NCI-H146 treated with DMSO at 0.1 percent for 48 hours (cell line): ENCODE results near the gene TEKT5.

Source experiments
- DNase-seq: peaks from one replicate; lab custom pipeline; 2025; ENCODE audit not compliant: unreplicated experiment; lab: John Stamatoyannopoulos, UW

Gene TEKT5

GRCh38 chr16:10611825-10612342 lies 82.8 kb downstream of the TEKT5 start:
- no peak for DNase-seq

GRCh38 chr16:10610499-10611184 lies 84.1 kb downstream of the TEKT5 start:
- DNase-seq: no peak

GRCh38 chr16:10609402-10609774 lies 85.3 kb downstream of the TEKT5 start:
- DNase-seq: no peak

- DNase-seq: no peak
Measured at GRCh38 chr16:10608687-10609401, 85.9 kb downstream of the TEKT5 start.

- no peak for DNase-seq
Measured at GRCh38 chr16:10607157-10607556, 87.6 kb downstream of the TEKT5 start.

- DNase-seq: no peak
Measured at GRCh38 chr16:10606607-10607006, 88.1 kb downstream of the TEKT5 start.

- no peak for DNase-seq
Measured at GRCh38 chr16:10605636-10606035, 89.1 kb downstream of the TEKT5 start.

GRCh38 chr16:10601444-10602408 lies 93.0 kb downstream of the TEKT5 start:
- no peak for DNase-seq

- DNase-seq: no peak
Measured at GRCh38 chr16:10600782-10601443, 93.8 kb downstream of the TEKT5 start.

- no peak for DNase-seq
Measured at GRCh38 chr16:10599626-10600025, 95.1 kb downstream of the TEKT5 start.

GRCh38 chr16:10598157-10598556 lies 96.6 kb downstream of the TEKT5 start:
- no peak for DNase-seq

GRCh38 chr16:10597187-10597601 lies 97.5 kb downstream of the TEKT5 start:
- no peak for DNase-seq

GRCh38 chr16:10594312-10594950 lies 100.3 kb downstream of the TEKT5 start:
- no peak for DNase-seq

GRCh38 chr16:10592611-10593010 lies 102.1 kb downstream of the TEKT5 start:
- DNase-seq: no peak

GRCh38 chr16:10590342-10590741 lies 104.4 kb downstream of the TEKT5 start:
- DNase-seq: no peak

GRCh38 chr16:10589109-10589508 lies 105.6 kb downstream of the TEKT5 start:
- no peak for DNase-seq

- no peak for DNase-seq
Measured at GRCh38 chr16:10587622-10588021, 107.1 kb downstream of the TEKT5 start.

- DNase-seq: no peak
Measured at GRCh38 chr16:10584981-10585438, 109.7 kb downstream of the TEKT5 start.

- no peak for DNase-seq
Measured at GRCh38 chr16:10583269-10583668, 111.5 kb downstream of the TEKT5 start.

- no peak for DNase-seq
Measured at GRCh38 chr16:10581507-10581906, 113.2 kb downstream of the TEKT5 start.
